Mesodermal cell (in vitro differentiated cells): ENCODE results near the gene TOGARAM2.

Experiments
- H3K27ac ChIP-seq: 2 replicates; pipeline ENCODE4 v1.7.0; 2013; ENCODE audit warnings: mild to moderate bottlenecking, low read depth, low read length, moderate library complexity; ENCODE audit not compliant: severe bottlenecking
- H3K36me3 ChIP-seq: 2 replicates; pipeline ENCODE4 v1.7.1; 2013; ENCODE audit warnings: mild to moderate bottlenecking, low read length, moderate library complexity; ENCODE audit not compliant: control insufficient read depth, insufficient read depth
- H3K4me1 ChIP-seq: one replicate; pipeline ENCODE4 v1.7.1; 2013; ENCODE audit warnings: mild to moderate bottlenecking, low read length; ENCODE audit not compliant: insufficient read depth, control insufficient read depth, poor library complexity, severe bottlenecking
- H3K4me3 ChIP-seq: 2 replicates; pipeline ENCODE4 v1.7.0; 2013; ENCODE audit warnings: low read length, control low read depth, mild to moderate bottlenecking; ENCODE audit not compliant: insufficient read depth, poor library complexity, severe bottlenecking; ENCODE audit errors: extremely low read depth
- H3K9me3 ChIP-seq: 2 replicates; pipeline ENCODE4 v1.7.1; 2013; ENCODE audit warnings: mild to moderate bottlenecking, low read length, moderate library complexity; ENCODE audit not compliant: control insufficient read depth
- WGBS, 2 experiments: methylation state at CpG; one replicate each; pipeline ENCODE4 v1.1.5; 2013; ENCODE audit warnings: missing lambda C conversion rate in 2 of 2; ENCODE audit not compliant: insufficient coverage in 2 of 2; 5-methylcytosine and 5-hydroxymethylcytosine counted together

Gene TOGARAM2

DNA sequence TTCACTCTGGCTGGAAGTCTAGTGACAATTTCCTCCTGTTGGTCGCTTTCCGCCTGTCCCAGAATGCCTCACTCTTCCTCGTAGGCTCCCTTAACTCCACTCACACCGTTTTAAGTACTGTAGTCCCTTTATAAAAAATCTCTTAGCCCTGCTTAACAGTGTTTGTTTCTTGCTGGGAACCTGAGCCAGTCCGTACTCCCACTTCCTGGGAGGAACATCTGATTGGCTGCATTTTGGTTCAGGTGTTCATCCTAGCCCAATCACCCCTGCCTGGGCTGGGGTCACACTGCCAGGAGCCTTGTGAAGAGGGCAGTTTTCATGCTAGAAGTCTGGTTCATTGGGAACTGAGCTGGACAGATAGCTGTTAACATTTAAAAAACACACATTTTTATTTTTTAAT is 25.6 kb upstream of the TOGARAM2 start:
- Histone ChIP-seq H3K36me3 (peaks cover 3% of the 10 kb centered on the region), H3K4me3 (no peak overlapping the region), H3K9me3 (no peaks in the 10 kb centered on the region), H3K27ac (no peak overlapping the region), H3K4me1 (peaks cover 13% of the 10 kb centered on the region)
- 71 to 81% methylated on average over 4 to 5 of the region's 5 CpGs for WGBS, 2 experiments

- Histone ChIP-seq H3K9me3 (no peaks in the 10 kb centered on the region), H3K36me3 (peaks cover 2% of the 10 kb centered on the region), H3K4me3 (no peak overlapping the region), H3K4me1 (peaks cover 12% of the 10 kb centered on the region), H3K27ac (no peak overlapping the region)
- 15 to 35% methylated on average over 6 to 10 of the region's 11 CpGs for WGBS, 2 experiments
These were observed 24.7 kb upstream of the TOGARAM2 start for GRCh38 chr2:28956415-28956826.

DNA sequence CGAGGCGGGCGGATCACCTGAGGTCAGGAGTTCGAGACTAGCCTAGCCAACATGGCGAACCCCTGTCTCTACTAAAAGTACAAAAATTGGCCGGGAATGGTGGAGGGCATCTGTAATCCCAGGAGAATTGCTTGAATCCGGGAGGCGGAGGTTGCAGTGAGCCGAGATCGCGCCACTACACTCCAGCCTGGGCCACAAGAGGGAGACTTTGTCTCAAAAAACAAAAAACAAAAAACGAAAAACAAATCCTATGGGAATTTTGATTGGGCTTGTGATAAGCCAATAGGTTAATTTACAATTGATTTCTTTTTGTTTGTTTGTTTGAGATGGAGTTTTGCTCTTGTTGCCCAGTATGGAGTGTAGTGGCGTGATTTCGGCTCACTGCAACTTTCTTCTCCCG is 24.2 kb upstream of the TOGARAM2 start:
- Histone ChIP-seq H3K36me3 (no peaks in the 10 kb centered on the region), H3K27ac (no peak overlapping the region), H3K9me3 (no peaks in the 10 kb centered on the region), H3K4me3 (no peak overlapping the region), H3K4me1 (peaks cover 7% of the 10 kb centered on the region)
- 69 to 100% methylated on average over 2 to 10 of the region's 15 CpGs for WGBS, 2 experiments

DNA sequence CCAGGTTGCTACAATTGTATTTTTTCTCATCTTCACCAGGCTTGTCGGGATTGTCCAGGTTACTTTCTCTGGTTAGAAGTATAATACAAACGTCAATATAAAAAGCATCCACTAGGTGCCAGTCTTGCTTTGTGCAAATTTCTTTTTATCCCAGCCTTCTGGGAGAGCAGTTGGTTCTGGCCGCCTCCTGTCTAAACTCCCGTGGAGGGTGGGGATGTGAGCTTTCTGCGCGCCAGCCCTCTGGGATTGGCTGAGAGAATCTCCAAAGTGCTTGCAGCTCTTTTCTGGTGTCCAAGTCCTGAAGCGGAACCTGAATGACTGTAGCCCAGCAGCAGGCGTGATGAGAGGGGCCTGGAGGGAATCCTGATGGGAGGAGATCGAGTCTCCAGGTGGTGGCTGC is 22.4 kb upstream of the TOGARAM2 start:
- Histone ChIP-seq H3K4me1 (peaks cover 3% of the 10 kb centered on the region), H3K9me3 (no peaks in the 10 kb centered on the region), H3K27ac (no peak overlapping the region), H3K4me3 (no peak overlapping the region), H3K36me3 (no peaks in the 10 kb centered on the region)
- 32 to 67% methylated on average over 1 to 6 of the region's 9 CpGs for WGBS, 2 experiments

DNA sequence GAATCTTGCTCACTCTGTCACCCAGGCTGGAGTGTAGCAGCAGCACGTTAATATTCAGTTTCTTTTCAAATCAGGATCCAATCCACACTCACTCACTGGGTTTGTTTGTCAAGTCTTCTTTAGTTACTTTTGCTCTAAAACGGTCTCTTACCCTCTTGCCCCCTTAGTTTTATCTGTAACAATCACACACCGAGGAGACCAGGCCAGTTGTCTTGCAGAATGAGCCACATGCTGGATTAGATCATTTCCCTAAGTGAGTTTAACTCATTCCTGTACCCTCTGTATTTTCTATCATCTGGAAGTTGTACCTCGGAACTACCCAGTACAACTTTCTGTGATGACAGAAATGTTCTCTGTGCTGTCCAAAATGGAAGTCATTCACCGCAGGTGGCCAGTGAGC is 20.7 kb upstream of the TOGARAM2 start:
- WGBS, 2 experiments, result 76 to 78% methylated on average over 2 to 4 of the region's 5 CpGs
- Histone ChIP-seq H3K4me3 (no peak overlapping the region), H3K27ac (no peak overlapping the region), H3K36me3 (no peaks in the 10 kb centered on the region), H3K9me3 (no peaks in the 10 kb centered on the region), H3K4me1 (peaks cover 3% of the 10 kb centered on the region)

DNA sequence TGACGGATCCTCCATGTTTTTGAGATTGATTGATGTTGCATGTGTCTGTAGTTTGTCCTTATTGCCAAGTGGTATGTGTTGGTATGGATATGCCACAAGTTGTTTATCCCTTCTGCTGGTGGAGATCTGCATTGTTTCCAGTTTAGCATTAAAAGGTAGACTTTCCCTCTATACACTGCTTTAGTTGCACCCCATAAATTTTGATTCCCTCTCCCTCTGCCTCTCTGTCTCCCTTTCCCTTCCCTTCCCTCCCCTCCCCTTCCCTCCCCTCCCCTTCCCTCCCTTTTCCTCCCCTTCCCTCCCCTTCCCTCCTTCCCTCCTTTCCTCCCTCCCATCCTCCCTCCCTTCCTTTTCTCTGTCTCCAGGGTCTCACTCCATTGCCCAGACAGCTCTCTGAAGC is 18.6 kb upstream of the TOGARAM2 start:
- H3K4me1 ChIP-seq, result peaks cover 3% of the 10 kb centered on the region
- whole genome bisulfite sequencing, 2 experiments, result 100% methylated on average over 1 of the region's 1 CpG
- H3K9me3 ChIP-seq, result no peaks in the 10 kb centered on the region

DNA sequence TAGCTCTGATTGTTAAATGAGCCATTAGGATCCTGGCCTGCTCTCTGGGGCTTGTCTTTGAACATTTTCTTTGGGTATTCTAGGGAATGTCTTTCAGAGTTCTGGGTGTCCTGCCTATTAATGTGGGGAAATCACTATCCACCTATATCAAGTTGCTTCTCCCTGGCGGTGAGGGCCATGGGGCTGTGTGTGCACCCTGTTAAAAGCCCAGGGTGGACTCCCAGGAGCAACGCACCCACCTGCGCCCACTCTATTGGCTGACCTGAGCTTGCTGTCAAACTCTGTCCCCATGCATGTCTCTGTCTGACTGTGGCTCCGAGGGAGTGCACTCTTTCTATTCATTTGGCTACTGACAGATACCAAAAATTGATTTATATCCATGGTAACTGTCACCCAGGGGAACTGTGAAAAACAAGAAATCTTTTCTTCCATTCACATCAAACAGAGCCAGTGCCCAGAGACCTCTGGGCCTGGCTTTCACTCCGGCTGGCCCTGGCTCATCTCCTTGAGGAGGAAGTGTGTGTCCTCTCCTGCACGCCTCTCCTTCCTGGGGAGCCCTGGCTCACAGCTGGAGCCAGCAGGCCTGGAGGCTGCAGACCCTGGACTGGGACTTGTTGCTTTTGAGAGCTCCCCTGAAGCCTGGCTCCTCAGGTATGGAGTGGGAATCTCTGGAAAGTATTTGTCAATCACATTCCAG is 10.5 kb upstream of the TOGARAM2 start:
- Histone ChIP-seq H3K27ac (no peak overlapping the region), H3K4me3 (no peak overlapping the region), H3K9me3 (no peaks in the 10 kb centered on the region), H3K4me1 (no peaks in the 10 kb centered on the region), H3K36me3 (no peaks in the 10 kb centered on the region)
- WGBS, 2 experiments, result 84 to 96% methylated on average over 5 of the region's 6 CpGs

More for the DNA sequence above, 18.6 kb upstream of the TOGARAM2 start:
- no peak overlapping the region for H3K27ac ChIP-seq
- H3K4me3 ChIP-seq, result no peak overlapping the region
- no peaks in the 10 kb centered on the region for H3K36me3 ChIP-seq

GRCh38 chr2:28972778-28973335 is 8.2 kb upstream of the TOGARAM2 start:
- Histone ChIP-seq H3K4me1 (peaks cover 15% of the 10 kb centered on the region), H3K9me3 (no peaks in the 10 kb centered on the region), H3K36me3 (no peaks in the 10 kb centered on the region), H3K4me3 (no peak overlapping the region), H3K27ac (no peak overlapping the region)
- 88 to 97% methylated on average over 4 to 6 of the region's 6 CpGs for WGBS, 2 experiments

- WGBS, 2 experiments, result 100% methylated on average over 1 to 3 of the region's 4 CpGs
- no peak overlapping the region for H3K4me3 ChIP-seq
- peaks cover 15% of the 10 kb centered on the region for H3K4me1 ChIP-seq
- no peak overlapping the region for H3K27ac ChIP-seq
- no peaks in the 10 kb centered on the region for H3K9me3 ChIP-seq
- H3K36me3 ChIP-seq, result no peaks in the 10 kb centered on the region
These were observed 6.8 kb upstream of the TOGARAM2 start for GRCh38 chr2:28974252-28974651.

DNA sequence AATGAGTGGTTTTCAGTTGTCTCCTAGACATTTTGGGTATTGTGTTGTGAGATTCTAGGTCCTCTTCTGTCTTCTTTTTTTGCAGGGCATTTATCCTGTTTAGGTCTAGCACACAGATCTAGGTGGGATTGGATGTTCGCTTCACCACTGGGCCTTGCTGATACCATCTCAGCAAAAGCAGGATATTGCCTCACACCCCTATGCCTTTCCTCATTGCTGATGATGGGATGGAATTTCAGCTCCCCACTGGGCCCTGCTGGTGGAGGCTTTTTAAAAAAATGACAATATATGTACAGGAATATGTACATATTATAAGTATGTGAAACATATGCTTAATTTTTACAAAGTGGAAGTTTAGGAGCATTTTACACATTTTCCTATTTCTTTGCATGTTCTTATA is 5.4 kb upstream of the TOGARAM2 start:
- Histone ChIP-seq H3K9me3 (no peaks in the 10 kb centered on the region), H3K4me3 (no peak overlapping the region), H3K36me3 (no peaks in the 10 kb centered on the region), H3K27ac (no peak overlapping the region), H3K4me1 (peaks cover 15% of the 10 kb centered on the region)
- WGBS, 2 experiments, result 80% methylated on average over 1 of the region's 1 CpG; no CpG with 5 or more reads in 1 of the 2 experiments

DNA sequence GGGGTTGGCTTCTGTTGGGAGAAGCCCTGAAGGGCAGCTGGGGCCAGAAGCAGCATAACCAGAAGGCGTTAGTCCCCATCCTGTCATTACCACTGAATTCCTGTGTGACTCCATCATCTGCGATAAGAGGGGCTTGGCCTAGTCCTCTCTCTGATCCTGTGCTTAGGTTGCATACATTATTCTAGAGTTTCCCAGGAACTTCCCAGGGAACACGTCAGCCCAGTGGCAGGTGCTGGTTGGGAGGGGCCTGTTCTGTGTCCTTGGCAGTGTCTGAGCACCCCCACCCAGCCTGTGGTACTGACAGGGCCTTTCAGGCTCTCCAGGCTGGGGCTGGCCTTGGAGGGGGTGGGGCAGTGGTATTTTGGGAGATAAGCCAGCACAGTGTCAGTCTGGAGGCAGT is 4.5 kb upstream of the TOGARAM2 start:
- no peak overlapping the region for H3K4me3 ChIP-seq
- peaks cover 15% of the 10 kb centered on the region for H3K4me1 ChIP-seq
- H3K27ac ChIP-seq, result peak overlapping the region; percentile 13
- no peaks in the 10 kb centered on the region for H3K9me3 ChIP-seq
- WGBS, 2 experiments, result 40 to 73% methylated on average over 1 to 2 of the region's 3 CpGs
- H3K36me3 ChIP-seq, result no peaks in the 10 kb centered on the region
